Adrenal gland (tissue), 12 donors: ENCODE data around the gene PPP2R2C. TPM values are rescaled to one million over a fixed set of nuclear protein-coding genes. Genes with fewer than 3 reads are reported as not detected.

Experiments used
- DNase-seq, 7 donors: peaks; one replicate each; pipeline ENCODE4 v3.0.0-alpha.2; 2019 to 2020
- H3K27ac ChIP-seq, 5 donors: fragments of 200-600 bp; sonication (generic) in 4 of 5; 1 replicate in 3 of 5; 2 replicates in 2 of 5; pipeline versions ENCODE4 v1.5.1 to v1.8.0; 2016 to 2020; ENCODE audit warnings: mild to moderate bottlenecking in 1 of 5
- H3K27me3 ChIP-seq: fragments of 200-600 bp; 2 replicates; pipeline ENCODE4 v1.8.0; 2021
- H3K36me3 ChIP-seq, 2 donors: fragments of 200-600 bp; replicated peaks in 1 of 2; 1 replicate in 1 of 2; 2 replicates in 1 of 2; pipeline versions ENCODE4 v1.5.1 to v1.8.0; 2018 to 2022
- H3K4me1 ChIP-seq, 2 donors: fragments of 200-600 bp; replicated peaks in 1 of 2; 1 replicate in 1 of 2; 2 replicates in 1 of 2; pipeline versions ENCODE4 v1.5.1 to v1.8.0; 2018 to 2021
- H3K4me3 ChIP-seq, 4 donors: fragments of 200-600 bp; sonication (generic) in 3 of 4; one replicate each; pipeline ENCODE4 v1.5.1; 2016 to 2018
- H3K9me3 ChIP-seq, 3 donors: fragments of 200-600 bp; sonication (generic) in 1 of 3; replicated peaks in 1 of 3; 1 replicate in 2 of 3; 2 replicates in 1 of 3; pipeline versions ENCODE4 v1.5.1 to v1.8.0; 2016 to 2021
- POLR2A ChIP-seq, 2 donors: fragments of 450-650 bp; IDR thresholded peaks; one replicate each; pipeline ENCODE4 v1.6.1; 2017; ENCODE audit warnings: antibody characterized with exemption in 2 of 2, mild to moderate bottlenecking in 2 of 2, moderate library complexity in 1 of 2
- WGBS, 4 donors: extraction: QIAGEN DNeasy Blood & Tissue Kit in 2 of 4; methylation state at CpG; one replicate each; pipeline versions ENCODE4 v1.1.5 to v1.1.7; 2013 to 2017; 5-methylcytosine and 5-hydroxymethylcytosine counted together
- intact Hi-C, 2 donors: fragments of 100-400 bp; cut with DNase I; formaldehyde crosslinking; loops; one replicate each; pipeline versions ENCODE4 v1.14.1 to v1.15.0; 2022 to 2023
- polyA plus RNA-seq, 3 donors: library from polyadenylated mRNA; stranded (reverse); fragments of 200-250 nt in 2 of 3; fragments of 350-450 nt in 1 of 3; fragmentation: Illumina TruSeq in 1 of 3; extraction: RNeasy Lipid Tissue Mini Kit (QIAGEN cat#74804) in 1 of 3; gene quantifications; one replicate each; pipeline ENCODE4 v1.2.3, GENCODE V29; 2013 to 2014
- total RNA-seq, 9 donors: library from RNA; depleted of rRNA in 4 of 9; stranded (reverse); fragments of >200 nt in 4 of 9; fragments of 120-200 nt in 1 of 9; fragmentation: NEBNext Ultra II Directional in 1 of 9; extraction: Animal tissue kit (Norgen Biotek cat#: 25700) in 1 of 9; gene quantifications; one replicate each; pipeline versions ENCODE4 v1.1.0 to v1.2.4, GENCODE V29; 2013 to 2023
- TF ChIP-seq, protein P1 (sequence below), 6 experiments: fragments of 450-650 bp in 4 of 6; fragments of 200-600 bp in 2 of 6; sonication (generic) in 1 of 6; IDR thresholded peaks; 1 replicate in 5 of 6; 2 replicates in 1 of 6; pipeline versions ENCODE4 v1.5.1 to v1.8.0; 2016 to 2021; ENCODE audit warnings: antibody characterized with exemption in 6 of 6, mild to moderate bottlenecking in 2 of 6, moderate library complexity in 1 of 6
- donor health status: healthy with polysubstance abuse.
- donor health status: Bipolar disorder and iron deficiency.
- donor health status: DM: yes; HTN: yes; CAD: no.
- donor health status: DM: no; HTN: no; CAD: no.
- donor health status: DM: no; HTN: no; CAD: no.
- donor health status: DM: yes; HTN: yes; CAD: no.

PPP2R2C gene
- total and polyA plus RNA-seq, 12 donors: 0.17 to 7.2 (median 2.0) TPM; not detected in 3

GRCh38 chr4:6468376-6468775 is 4.0 kb downstream of the PPP2R2C start:
- Histone ChIP-seq H3K4me3 (no peak overlapping the region), H3K27ac (no peak overlapping the region), H3K4me1 (no peaks in the 10 kb centered on the region), H3K9me3 (no peaks in the 10 kb centered on the region), H3K36me3 (no peaks in the 10 kb centered on the region), H3K27me3 (peaks cover 26% of the 10 kb centered on the region)
- intact Hi-C loops: no loop called here
- TF ChIP-seq POLR2A (IDR thresholded peaks at IDR 0.05): no peak
- TF ChIP-seq, protein P1, sequence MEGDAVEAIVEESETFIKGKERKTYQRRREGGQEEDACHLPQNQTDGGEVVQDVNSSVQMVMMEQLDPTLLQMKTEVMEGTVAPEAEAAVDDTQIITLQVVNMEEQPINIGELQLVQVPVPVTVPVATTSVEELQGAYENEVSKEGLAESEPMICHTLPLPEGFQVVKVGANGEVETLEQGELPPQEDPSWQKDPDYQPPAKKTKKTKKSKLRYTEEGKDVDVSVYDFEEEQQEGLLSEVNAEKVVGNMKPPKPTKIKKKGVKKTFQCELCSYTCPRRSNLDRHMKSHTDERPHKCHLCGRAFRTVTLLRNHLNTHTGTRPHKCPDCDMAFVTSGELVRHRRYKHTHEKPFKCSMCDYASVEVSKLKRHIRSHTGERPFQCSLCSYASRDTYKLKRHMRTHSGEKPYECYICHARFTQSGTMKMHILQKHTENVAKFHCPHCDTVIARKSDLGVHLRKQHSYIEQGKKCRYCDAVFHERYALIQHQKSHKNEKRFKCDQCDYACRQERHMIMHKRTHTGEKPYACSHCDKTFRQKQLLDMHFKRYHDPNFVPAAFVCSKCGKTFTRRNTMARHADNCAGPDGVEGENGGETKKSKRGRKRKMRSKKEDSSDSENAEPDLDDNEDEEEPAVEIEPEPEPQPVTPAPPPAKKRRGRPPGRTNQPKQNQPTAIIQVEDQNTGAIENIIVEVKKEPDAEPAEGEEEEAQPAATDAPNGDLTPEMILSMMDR (IDR thresholded peaks at IDR 0.05): no peak
- peak in 1 of 7 donors; percentile 14 for DNase-seq
- 60 to 88% (median 74%) methylated on average over 1 of the region's 1 CpG for WGBS, 4 donors

- no peaks in the 10 kb centered on the region for H3K9me3 ChIP-seq
- H3K4me1 ChIP-seq: no peaks in the 10 kb centered on the region
- peak in 2 of 7 donors; percentile 6 to 36 for DNase-seq
- TF ChIP-seq POLR2A (IDR thresholded peaks at IDR 0.05): no peak
- TF ChIP-seq, protein P1 (IDR thresholded peaks at IDR 0.05): no peak
- 72 to 81% (median 76%) methylated on average over 6 of the region's 6 CpGs for WGBS, 4 donors
- intact Hi-C loops: no loop called here
- H3K27ac ChIP-seq: no peak overlapping the region
- no peaks in the 10 kb centered on the region for H3K36me3 ChIP-seq
- no peak overlapping the region for H3K4me3 ChIP-seq
- peaks cover 26% of the 10 kb centered on the region for H3K27me3 ChIP-seq
Observed at GRCh38 chr4:6467600-6467999, 4.8 kb downstream of the PPP2R2C start.

DNA sequence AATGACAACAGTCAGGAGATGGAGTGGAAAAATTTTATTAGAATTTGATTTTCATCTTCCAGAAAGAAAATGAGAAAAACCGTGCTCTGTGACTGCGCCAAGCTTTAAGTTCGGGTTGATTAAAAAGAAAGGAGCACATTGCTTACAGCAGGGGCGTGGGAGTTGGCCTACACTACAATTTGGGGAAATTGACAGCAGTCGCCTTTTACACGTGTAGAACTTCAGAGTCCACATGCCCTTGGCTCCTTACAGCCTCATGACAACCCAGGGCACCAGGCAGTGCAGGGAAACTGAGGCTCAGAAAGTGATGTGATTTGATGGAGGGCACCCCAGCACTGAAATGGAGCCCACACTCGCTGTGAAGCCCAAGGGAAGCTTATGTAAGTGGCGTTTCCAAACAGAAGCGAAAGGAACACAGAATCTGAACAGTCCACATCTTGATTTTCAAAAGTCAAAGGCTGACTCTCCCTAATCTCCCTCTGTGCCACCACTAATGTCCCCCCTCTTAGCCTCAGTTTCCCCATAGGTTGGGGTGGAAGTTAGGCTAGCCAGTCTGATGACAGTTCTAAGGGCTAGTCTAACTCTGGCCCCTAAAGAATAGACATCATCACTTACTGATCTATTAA is 5.5 kb downstream of the PPP2R2C start:
- no peaks in the 10 kb centered on the region for H3K36me3 ChIP-seq
- H3K9me3 ChIP-seq: no peaks in the 10 kb centered on the region
- DNase-seq: peak in 1 of 7 donors; percentile 44
- peaks cover 26% of the 10 kb centered on the region for H3K27me3 ChIP-seq
- 65 to 79% (median 73%) methylated on average over 9 of the region's 9 CpGs for WGBS, 4 donors
- H3K27ac ChIP-seq: no peak overlapping the region
- H3K4me3 ChIP-seq: no peak overlapping the region
- H3K4me1 ChIP-seq: no peaks in the 10 kb centered on the region
- no peak for TF ChIP-seq POLR2A (IDR thresholded peaks at IDR 0.05)
- TF ChIP-seq, protein P1 (IDR thresholded peaks at IDR 0.05): no peak
- intact Hi-C loops: no loop called here

GRCh38 chr4:6465955-6466354 is 6.5 kb downstream of the PPP2R2C start:
- H3K36me3 ChIP-seq: no peaks in the 10 kb centered on the region
- peak in 2 of 7 donors; percentile 8 to 24 for DNase-seq
- 77 to 90% (median 82%) methylated on average over 11 of the region's 11 CpGs for whole genome bisulfite sequencing, 4 donors
- H3K27me3 ChIP-seq: peaks cover 19% of the 10 kb centered on the region
- no peak overlapping the region for H3K27ac ChIP-seq
- H3K4me3 ChIP-seq: no peak overlapping the region
- TF ChIP-seq, protein P1 (IDR thresholded peaks at IDR 0.05): no peak
- H3K4me1 ChIP-seq: no peaks in the 10 kb centered on the region
- H3K9me3 ChIP-seq: no peaks in the 10 kb centered on the region
- intact Hi-C loops: no loop called here
